Subcutaneous abdominal adipose tissue (tissue), 5 donors: ENCODE data around the gene STRADA.

Experiments
- H3K27ac ChIP-seq: one replicate; pipeline ENCODE4 v1.7.0; 2013; ENCODE audit warnings: low read depth, mild to moderate bottlenecking, inconsistent platforms, low read length, moderate library complexity
- H3K27me3 ChIP-seq, 5 donors: one replicate each; pipeline ENCODE4 v1.7.0; 2013; ENCODE audit warnings: low read length in 5 of 5, inconsistent platforms in 1 of 5; ENCODE audit not compliant: control insufficient read depth in 5 of 5, insufficient read depth in 4 of 5
- H3K36me3 ChIP-seq, 5 donors: one replicate each; pipeline ENCODE4 v1.7.0; 2013; ENCODE audit warnings: low read length in 5 of 5; ENCODE audit not compliant: control insufficient read depth in 5 of 5, insufficient read depth in 5 of 5
- H3K4me1 ChIP-seq, 5 donors: one replicate each; pipeline ENCODE4 v1.7.0; 2013; ENCODE audit warnings: low read length in 5 of 5, mild to moderate bottlenecking in 3 of 5, moderate library complexity in 1 of 5; ENCODE audit not compliant: control insufficient read depth in 5 of 5, insufficient read depth in 5 of 5
- H3K4me3 ChIP-seq, 5 donors: one replicate each; pipeline ENCODE4 v1.7.0; 2013; ENCODE audit warnings: low read length in 5 of 5, low read depth in 1 of 5
- H3K9ac ChIP-seq, 5 donors: one replicate each; pipeline ENCODE4 v1.7.0; 2013; ENCODE audit warnings: low read length in 5 of 5, mild to moderate bottlenecking in 4 of 5, moderate library complexity in 3 of 5
- H3K9me3 ChIP-seq, 5 donors: one replicate each; pipeline ENCODE4 v1.7.0; 2013; ENCODE audit warnings: low read length in 5 of 5; ENCODE audit not compliant: control insufficient read depth in 5 of 5
- donor health status: healthy.
- donor health status: healthy.
- donor health status: healthy.
- donor health status: healthy.
- donor health status: healthy.

STRADA gene

DNA sequence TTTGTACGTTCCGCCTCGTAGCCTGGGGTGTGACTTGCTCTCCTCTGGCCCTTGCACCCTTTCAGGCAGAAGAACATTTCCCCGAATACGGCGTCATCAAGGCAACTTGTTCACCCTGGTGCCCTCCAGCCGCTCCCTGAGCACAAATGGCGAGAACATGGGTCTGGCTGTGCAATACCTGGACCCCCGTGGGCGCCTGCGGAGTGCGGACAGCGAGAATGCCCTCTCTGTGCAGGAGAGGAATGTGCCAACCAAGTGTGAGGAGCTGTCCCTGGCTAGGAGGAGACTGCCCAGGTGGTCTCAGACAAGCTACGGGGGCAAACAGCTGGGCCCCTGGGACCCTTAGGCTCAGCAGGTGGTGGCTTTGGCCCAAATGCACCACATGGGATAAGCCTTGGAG is 52.1 kb downstream of the STRADA start:
- Histone ChIP-seq H3K4me1 (peaks cover 0 to 18% (median 15%) of the 10 kb centered on the region in 5 donors), H3K9me3 (no peaks in the 10 kb centered on the region), H3K27me3 (no peaks in the 10 kb centered on the region), H3K9ac (no peak overlapping the region), H3K27ac (no peak overlapping the region), H3K4me3 (no peak overlapping the region), H3K36me3 (peaks cover 0 to 91% (median 81%) of the 10 kb centered on the region in 5 donors)

GRCh38 chr17:63688396-63689020 is 53.1 kb downstream of the STRADA start:
- no peak overlapping the region for H3K27ac ChIP-seq
- H3K9me3 ChIP-seq, result no peaks in the 10 kb centered on the region
- no peak overlapping the region for H3K9ac ChIP-seq
- H3K4me3 ChIP-seq, result no peak overlapping the region
- peaks cover 0 to 18% (median 15%) of the 10 kb centered on the region in 5 donors for H3K4me1 ChIP-seq
- H3K36me3 ChIP-seq, result peaks cover 0 to 90% (median 80%) of the 10 kb centered on the region in 5 donors
- no peaks in the 10 kb centered on the region for H3K27me3 ChIP-seq

- Histone ChIP-seq H3K36me3 (peaks cover 12 to 87% (median 78%) of the 10 kb centered on the region in 5 donors), H3K4me1 (peaks cover 0 to 24% (median 15%) of the 10 kb centered on the region in 5 donors)
Observed at GRCh38 chr17:63686138-63686685, 55.4 kb downstream of the STRADA start.

DNA sequence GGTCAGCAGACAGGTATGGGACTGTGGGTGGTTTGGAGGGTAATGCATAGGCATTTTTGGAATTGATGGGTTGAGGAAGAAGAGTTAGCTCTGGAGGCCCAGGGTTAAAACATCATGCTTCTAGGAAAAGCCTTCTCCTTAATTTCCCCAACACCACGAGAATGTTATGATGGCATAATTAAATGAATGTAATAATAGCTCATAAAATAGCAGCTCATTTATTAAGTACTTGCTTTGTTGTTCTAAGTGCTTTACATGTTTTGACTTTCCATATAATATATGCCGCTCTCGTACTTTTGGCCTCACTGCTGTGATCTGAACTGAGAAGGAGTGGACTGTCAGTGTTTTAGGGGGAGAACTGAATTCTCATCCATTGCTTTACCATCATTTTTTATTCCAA is 56.0 kb downstream of the STRADA start:
- Histone ChIP-seq H3K27me3 (no peaks in the 10 kb centered on the region), H3K27ac (no peak overlapping the region), H3K9me3 (no peaks in the 10 kb centered on the region), H3K4me3 (no peak overlapping the region), H3K36me3 (peaks cover 12 to 83% (median 72%) of the 10 kb centered on the region in 5 donors), H3K9ac (no peak overlapping the region), H3K4me1 (peaks cover 0 to 24% (median 15%) of the 10 kb centered on the region in 5 donors)

More at GRCh38 chr17:63686138-63686685, 55.4 kb downstream of the STRADA start:
- Histone ChIP-seq H3K27me3 (no peaks in the 10 kb centered on the region), H3K9me3 (no peaks in the 10 kb centered on the region), H3K27ac (no peak overlapping the region), H3K9ac (no peak overlapping the region), H3K4me3 (no peak overlapping the region)

- H3K27me3 ChIP-seq, result no peaks in the 10 kb centered on the region
- peaks cover 0 to 24% (median 15%) of the 10 kb centered on the region in 5 donors for H3K4me1 ChIP-seq
- no peak overlapping the region for H3K4me3 ChIP-seq
- H3K27ac ChIP-seq, result no peak overlapping the region
- no peak overlapping the region for H3K9ac ChIP-seq
- H3K36me3 ChIP-seq, result peaks cover 12 to 83% (median 68%) of the 10 kb centered on the region in 5 donors
- H3K9me3 ChIP-seq, result no peaks in the 10 kb centered on the region
Observed at GRCh38 chr17:63685041-63685440, 56.6 kb downstream of the STRADA start.

DNA sequence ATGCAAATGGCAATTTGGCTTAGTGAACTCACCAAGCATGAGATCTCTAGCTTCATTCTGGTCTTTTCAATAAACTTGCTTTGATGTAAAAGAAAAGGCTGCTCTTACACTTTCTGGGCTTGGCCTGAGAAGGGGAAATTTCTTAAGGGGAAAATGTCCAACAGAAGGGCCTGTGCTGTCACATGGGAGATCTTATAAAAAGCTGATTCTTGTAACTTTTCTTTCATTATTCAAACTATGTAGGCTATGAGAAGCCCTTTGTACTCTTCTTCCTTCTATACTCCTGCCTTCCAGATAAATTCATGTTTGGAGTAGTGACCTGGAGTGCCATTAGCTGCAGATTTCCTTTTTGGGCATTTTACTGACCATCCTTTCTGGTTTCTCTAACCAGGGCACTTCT is 58.6 kb downstream of the STRADA start:
- Histone ChIP-seq H3K9me3 (no peaks in the 10 kb centered on the region), H3K27me3 (no peaks in the 10 kb centered on the region), H3K4me1 (peaks cover 0 to 24% (median 15%) of the 10 kb centered on the region in 5 donors), H3K27ac (no peak overlapping the region), H3K36me3 (peaks cover 12 to 76% (median 54%) of the 10 kb centered on the region in 5 donors), H3K4me3 (no peak overlapping the region), H3K9ac (no peak overlapping the region)

DNA sequence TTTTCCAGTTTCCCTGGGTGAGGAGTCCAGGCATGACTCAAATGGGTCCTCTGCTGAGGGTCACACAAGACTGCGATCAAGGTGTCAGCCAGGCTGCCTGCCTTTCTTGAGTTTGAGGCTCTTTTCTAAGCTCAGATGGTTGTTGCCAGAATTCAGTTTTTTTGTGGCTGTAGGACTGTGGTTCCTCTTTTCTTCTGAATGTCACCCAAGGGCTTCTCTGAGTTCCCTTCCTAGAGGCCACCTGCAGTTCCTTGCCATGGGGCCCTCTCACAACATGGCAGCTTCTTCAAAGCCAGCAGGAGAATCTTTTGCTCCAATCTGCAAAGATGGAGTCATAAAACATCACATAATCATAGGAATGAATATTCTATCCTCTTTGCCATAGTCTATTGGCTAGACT is 59.2 kb downstream of the STRADA start:
- H3K9me3 ChIP-seq, result no peaks in the 10 kb centered on the region
- no peak overlapping the region for H3K27ac ChIP-seq
- H3K4me1 ChIP-seq, result peaks cover 0 to 24% (median 19%) of the 10 kb centered on the region in 5 donors
- no peaks in the 10 kb centered on the region for H3K27me3 ChIP-seq
- no peak overlapping the region for H3K9ac ChIP-seq
- H3K36me3 ChIP-seq, result peaks cover 12 to 78% (median 56%) of the 10 kb centered on the region in 5 donors
- H3K4me3 ChIP-seq, result no peak overlapping the region

- peaks cover 12 to 77% (median 56%) of the 10 kb centered on the region in 5 donors for H3K36me3 ChIP-seq
- H3K4me3 ChIP-seq, result no peak overlapping the region
- H3K9ac ChIP-seq, result no peak overlapping the region
- no peaks in the 10 kb centered on the region for H3K9me3 ChIP-seq
- peaks cover under 1 to 29% (median 28%) of the 10 kb centered on the region in 5 donors for H3K4me1 ChIP-seq
- H3K27me3 ChIP-seq, result no peaks in the 10 kb centered on the region
- H3K27ac ChIP-seq, result no peak overlapping the region
Observed at GRCh38 chr17:63681530-63681929, 60.1 kb downstream of the STRADA start.

DNA sequence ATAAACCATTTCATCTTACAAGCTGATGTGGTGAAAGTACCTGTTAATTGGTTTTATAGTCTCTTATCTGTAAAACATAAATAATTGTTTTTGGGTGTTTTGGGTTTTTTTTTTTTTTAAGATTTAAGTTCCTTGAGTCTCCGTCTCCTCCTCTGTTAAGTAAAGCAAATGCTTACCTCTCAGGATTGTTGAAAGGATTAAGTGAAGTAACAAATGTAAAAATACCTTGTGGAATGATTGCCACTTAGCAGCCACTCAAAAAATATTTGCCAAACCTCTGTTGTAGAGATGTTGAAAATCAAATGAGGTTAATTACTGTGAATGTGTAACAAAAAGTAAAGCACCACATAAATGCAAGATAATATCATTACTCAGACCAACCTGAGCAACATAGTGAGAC is 60.9 kb downstream of the STRADA start:
- Histone ChIP-seq H3K36me3 (peaks cover 12 to 69% (median 50%) of the 10 kb centered on the region in 5 donors), H3K9me3 (no peaks in the 10 kb centered on the region), H3K4me1 (peaks cover 3 to 36% (median 30%) of the 10 kb centered on the region in 5 donors)

GRCh38 chr17:63679214-63679613 is 62.4 kb downstream of the STRADA start:
- Histone ChIP-seq H3K36me3 (peaks cover 12 to 62% (median 38%) of the 10 kb centered on the region in 5 donors), H3K4me3 (no peak overlapping the region), H3K27me3 (no peaks in the 10 kb centered on the region), H3K9ac (no peak overlapping the region), H3K27ac (no peak overlapping the region), H3K4me1 (peaks cover 9 to 45% (median 33%) of the 10 kb centered on the region in 5 donors), H3K9me3 (no peaks in the 10 kb centered on the region)

More for the DNA sequence above, 60.9 kb downstream of the STRADA start:
- H3K4me3 ChIP-seq, result no peak overlapping the region
- no peak overlapping the region for H3K27ac ChIP-seq
- no peaks in the 10 kb centered on the region for H3K27me3 ChIP-seq
- no peak overlapping the region for H3K9ac ChIP-seq
